Right ventricle myocardium inferior (tissue), 1 donor: Measurements from ENCODE around the gene BRSK1. TPM values are rescaled to one million over a fixed set of nuclear protein-coding genes. Genes with fewer than 3 reads are reported as not detected.

Experiments
- ATAC-seq: fragments of 200-7000 bp; cut with Tn5 transposase; one replicate; pipeline ENCODE4 v1.9.1; 2020; ENCODE audit warnings: mild to moderate bottlenecking, moderate library complexity
- DNase-seq: peaks from one replicate; pipeline ENCODE4 v3.0.0; 2021; ENCODE audit errors: missing footprints
- intact Hi-C: fragments of 100-400 bp; cut with DNase I; formaldehyde crosslinking; loops from one replicate; pipeline ENCODE4 v1.11.0; 2022
- total RNA-seq: library from RNA; stranded (reverse); fragmentation: NEBNext Ultra II Directional; extraction: Animal tissue kit (Norgen Biotek cat#: 25700); gene quantifications from one replicate; pipeline ENCODE4 v1.2.1, GENCODE V29; 2021
- donor health status: DM: no; HTN: yes; CAD: no; lungs with severe emphysema.

BRSK1 gene
- total RNA-seq, 1 donor from 2014 or later: 2.4 TPM

DNA sequence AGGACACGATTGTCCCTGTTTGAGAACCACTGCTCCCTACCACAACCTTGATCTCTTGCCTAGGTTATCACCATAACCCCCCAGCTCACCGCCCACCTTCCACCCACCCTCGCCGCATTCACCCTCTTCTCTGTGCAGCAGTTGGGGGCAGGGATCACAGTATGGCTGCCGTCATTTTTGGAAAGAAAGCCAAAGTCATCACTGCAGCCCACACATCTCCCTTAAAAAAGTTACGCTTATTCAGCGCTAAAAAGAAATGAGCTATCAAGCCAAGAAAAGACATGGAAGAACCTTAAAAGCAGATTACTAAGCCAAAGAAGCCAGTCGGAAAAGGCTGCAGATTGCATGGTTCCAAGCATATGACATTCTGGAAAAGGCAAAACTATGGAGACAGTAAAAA is 14.5 kb upstream of the BRSK1 start:
- ATAC-seq (no peak), DNase-seq (no peak)
- intact Hi-C loops: no loop called here

- ATAC-seq (no peak), DNase-seq (peak; percentile 45)
- intact Hi-C loops: no loop called here
These were observed 13.4 kb upstream of the BRSK1 start for GRCh38 chr19:55270172-55270942.

DNA sequence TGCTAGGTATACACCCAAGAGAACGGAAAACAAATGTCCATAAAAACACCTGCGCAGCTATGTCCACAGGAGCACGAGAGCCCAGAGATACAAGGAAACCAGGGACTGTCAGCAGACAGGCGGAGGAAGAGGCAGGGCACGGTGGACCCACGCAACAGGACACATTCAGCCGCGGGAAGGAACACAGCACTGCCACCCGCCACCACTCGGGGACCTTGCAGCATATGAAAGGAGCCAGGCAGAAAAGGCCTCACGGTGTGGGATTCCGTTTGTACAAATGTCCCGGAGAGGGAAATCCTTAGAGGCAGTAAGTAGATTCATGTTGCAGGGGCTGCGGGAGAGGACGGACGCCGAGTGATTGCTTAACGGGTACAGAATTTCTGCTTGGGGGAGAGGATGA is 11.7 kb upstream of the BRSK1 start:
- DNase-seq (peak; percentile 4), ATAC-seq (no peak)
- intact Hi-C loops: no loop called here

GRCh38 chr19:55273978-55274707 is 9.7 kb upstream of the BRSK1 start:
- ATAC-seq: no peak
- DNase-seq: peak; percentile 28
- intact Hi-C loops: no loop called here

- DNase-seq (peak; percentile 46), ATAC-seq (no peak)
- intact Hi-C loops: no loop called here
These were observed 7.7 kb upstream of the BRSK1 start for GRCh38 chr19:55275851-55276719.

GRCh38 chr19:55276720-55277430 is 6.9 kb upstream of the BRSK1 start:
- DNase-seq (peak; percentile 49), ATAC-seq (no peak)
- intact Hi-C loops: no loop called here

GRCh38 chr19:55277494-55277893 is 6.3 kb upstream of the BRSK1 start:
- DNase-seq: no peak
- no peak for ATAC-seq
- intact Hi-C loops: no loop called here

DNA sequence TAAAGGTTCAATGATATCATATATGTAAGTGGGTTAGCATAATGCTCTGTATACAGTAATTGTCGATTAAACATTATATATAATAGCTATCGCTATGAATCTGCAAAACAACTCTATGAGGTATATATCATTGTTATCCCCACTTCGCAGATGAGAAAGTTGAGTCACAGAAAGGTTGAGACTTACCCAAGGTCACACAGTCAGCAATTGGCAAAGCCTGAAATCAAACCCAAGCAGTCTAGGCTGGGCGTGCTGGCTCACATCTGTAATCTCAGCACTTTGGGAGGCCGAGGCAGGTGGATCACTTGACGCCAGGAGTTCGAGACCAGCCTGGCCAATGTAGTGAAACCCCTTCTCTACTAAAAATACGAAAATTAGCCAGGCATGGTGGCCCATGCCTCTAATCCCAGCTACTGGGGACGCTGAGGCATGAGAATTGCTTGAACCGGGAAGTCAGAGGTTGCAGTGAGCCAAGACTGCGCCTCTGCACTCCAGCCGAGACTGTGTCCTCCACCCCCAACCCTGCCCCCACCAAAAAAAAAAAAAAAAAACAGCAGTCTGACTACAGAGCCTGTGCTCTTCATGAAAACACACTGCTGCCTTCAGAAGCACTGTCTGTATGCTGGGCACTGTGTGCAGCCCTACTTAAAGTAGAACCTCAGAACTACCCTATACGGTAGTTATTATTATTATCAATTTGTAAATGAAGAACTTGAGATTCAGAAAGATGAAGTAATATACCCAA is 5.2 kb upstream of the BRSK1 start:
- intact Hi-C loops: no loop called here
- no peak for DNase-seq
- ATAC-seq: no peak

GRCh38 chr19:55279340-55279739 is 4.5 kb upstream of the BRSK1 start:
- ATAC-seq (no peak), DNase-seq (no peak)
- intact Hi-C loops: no loop called here

DNA sequence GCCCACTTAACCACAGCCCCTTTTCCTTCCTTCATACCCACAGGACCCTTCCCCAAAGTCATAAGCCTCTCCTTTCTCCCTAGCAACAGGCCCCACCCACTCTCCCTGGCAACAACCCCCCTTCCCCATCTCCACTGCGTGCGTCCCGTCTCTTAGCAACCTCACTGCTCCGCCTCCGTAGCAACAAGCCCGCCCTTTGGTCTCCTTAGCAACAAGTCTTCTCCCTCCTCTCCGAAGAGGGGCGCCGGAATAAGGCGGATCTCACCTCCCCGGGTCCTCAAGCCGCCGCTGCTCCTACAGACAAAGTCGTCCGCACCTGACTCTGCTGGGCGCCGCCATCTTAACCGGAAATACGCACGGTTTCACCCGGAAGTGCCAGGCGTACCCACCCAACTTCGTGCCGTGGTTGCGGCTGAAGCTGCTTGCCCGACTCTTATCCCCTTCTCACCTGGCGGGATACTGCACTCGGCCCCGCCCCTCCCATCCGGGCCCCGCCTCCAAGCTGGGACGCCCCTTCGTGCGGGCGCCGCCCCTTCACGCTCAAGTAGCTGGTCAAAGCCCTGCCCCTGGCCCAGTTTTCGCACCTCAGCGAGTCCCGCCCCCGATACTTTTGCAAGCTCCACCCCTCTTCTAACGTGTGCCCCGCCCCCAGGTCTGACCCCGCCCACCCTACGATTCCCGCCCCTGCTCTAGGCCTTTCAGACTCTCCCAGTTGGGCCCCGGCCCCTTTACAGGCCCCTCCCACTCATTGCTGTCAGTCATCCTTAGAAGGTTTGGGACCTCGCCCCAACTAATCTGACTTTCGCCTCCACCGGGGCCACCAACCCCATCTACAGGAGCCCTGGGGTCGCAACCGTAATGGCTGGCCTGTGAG is 3.8 kb upstream of the BRSK1 start, which contains the start of gene HSPBP1:
Gene HSPBP1, minus strand, starts transcription at position 341 of the 874 bp plus-strand sequence. CDS start 502 bp downstream, outside the sequence.
- ATAC-seq (peak; percentile 90), DNase-seq (peak; percentile 94)
- intact Hi-C loops: loop anchor here (1.0 kb wide), 1 partner anchor 20 kb away; no protein-coding TSS in a partner anchor

GRCh38 chr19:55284405-55285058 is 735 bp downstream of the BRSK1 start:
- DNase-seq (no peak), ATAC-seq (no peak)
- intact Hi-C loops: no loop called here

GRCh38 chr19:55285229-55285890 is 1.6 kb downstream of the BRSK1 start:
- intact Hi-C loops: no loop called here
- ATAC-seq (no peak), DNase-seq (no peak)

DNA sequence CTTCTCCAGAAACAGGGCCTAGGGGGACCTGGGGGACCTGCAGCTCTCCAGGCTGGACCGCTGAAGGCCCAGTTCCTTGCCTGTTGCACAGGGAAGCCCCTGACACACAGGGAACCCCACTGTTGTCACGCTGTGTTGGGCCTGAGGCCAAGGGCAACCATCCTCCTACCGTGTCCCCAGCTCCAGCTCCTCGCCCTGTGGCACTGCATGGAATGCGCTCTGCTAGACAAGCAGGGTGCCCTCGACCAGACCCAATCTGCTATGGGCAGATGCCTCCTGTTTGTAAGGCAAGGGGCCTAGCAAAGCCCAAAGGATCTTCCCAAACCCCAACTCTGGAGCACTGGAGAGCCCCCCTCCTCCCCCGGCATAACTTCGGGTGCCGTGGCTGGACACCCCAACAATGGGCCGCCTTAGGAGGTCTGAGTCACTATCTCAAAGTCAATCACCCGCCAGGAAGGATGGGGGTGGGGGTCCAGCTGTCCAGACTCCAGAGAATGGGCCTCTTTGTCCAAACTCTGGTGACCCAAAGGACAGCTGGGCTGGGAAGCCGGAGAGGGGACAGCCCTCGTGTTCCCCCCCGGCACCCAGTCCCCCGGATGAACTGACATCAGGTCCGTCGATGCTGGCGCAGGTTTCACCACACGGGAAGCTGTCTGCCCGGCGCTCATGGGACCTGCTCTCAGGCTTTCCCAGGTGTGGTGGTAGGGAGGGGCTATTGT is 3.7 kb downstream of the BRSK1 start:
- intact Hi-C loops: no loop called here
- ATAC-seq (no peak), DNase-seq (no peak)

- intact Hi-C loops: no loop called here
- DNase-seq (peak; percentile 30), ATAC-seq (no peak)
These were observed 5.5 kb downstream of the BRSK1 start for GRCh38 chr19:55289117-55289796.

GRCh38 chr19:55297267-55297666 is 13.5 kb downstream of the BRSK1 start:
- ATAC-seq (no peak), DNase-seq (peak; percentile 0)
- intact Hi-C loops: no loop called here
